Gastrocnemius medialis (tissue), 4 donors: ENCODE results near the gene NPHP1. TPM values are rescaled to one million over a fixed set of nuclear protein-coding genes. Genes with fewer than 3 reads are reported as not detected.
"Not testable (repeated sequence)": the region's sequence is repeated elsewhere in the genome, so short reads cannot be mapped to it uniquely, and the experiment has no call there.

Experiments used
- ATAC-seq, 2 donors: fragments of 150-250 bp; one replicate each; pipeline ENCODE4 v1.9.1; 2016
- DNase-seq, 2 donors: peaks; one replicate each; pipeline ENCODE4 v3.0.0-alpha.2; 2019
- H3K27ac ChIP-seq, 4 donors: fragments of 200-600 bp; sonication (generic); 1 replicate in 1 of 4; 2 replicates in 3 of 4; pipeline ENCODE4 v1.5.1; 2016 to 2018; ENCODE audit warnings: mild to moderate bottlenecking in 2 of 4, moderate library complexity in 1 of 4
- H3K27me3 ChIP-seq, 3 donors: fragments of 200-600 bp; sonication (generic) in 2 of 3; 1 replicate in 1 of 3; 2 replicates in 2 of 3; pipeline versions ENCODE4 v1.5.1 to v1.6.0; 2016 to 2019; ENCODE audit warnings: mild to moderate bottlenecking in 1 of 3, moderate library complexity in 1 of 3
- H3K36me3 ChIP-seq, 2 donors: fragments of 200-600 bp; sonication (generic) in 1 of 2; one replicate each; pipeline ENCODE4 v1.5.1; 2017 to 2018
- H3K4me1 ChIP-seq, 2 donors: fragments of 200-600 bp; sonication (generic) in 1 of 2; one replicate each; pipeline ENCODE4 v1.5.1; 2016 to 2017; ENCODE audit warnings: mild to moderate bottlenecking in 2 of 2
- H3K4me3 ChIP-seq, 4 donors: fragments of 200-600 bp; sonication (generic) in 3 of 4; 1 replicate in 1 of 4; 2 replicates in 3 of 4; pipeline ENCODE4 v1.5.1; 2016 to 2019; ENCODE audit warnings: mild to moderate bottlenecking in 2 of 4
- H3K9me3 ChIP-seq, 3 donors: fragments of 200-600 bp; sonication (generic) in 2 of 3; 1 replicate in 1 of 3; 2 replicates in 2 of 3; pipeline ENCODE4 v1.5.1; 2016 to 2019
- CTCF ChIP-seq, 5 experiments: fragments of 450-650 bp in 3 of 5; fragments of 200-600 bp in 2 of 5; sonication (generic) in 2 of 5; IDR thresholded peaks in 4 of 5; conservative IDR thresholded peaks in 1 of 5; 1 replicate in 4 of 5; 2 replicates in 1 of 5; pipeline ENCODE4 v1.5.1; 2016 to 2019; ENCODE audit warnings: antibody characterized with exemption in 5 of 5, mild to moderate bottlenecking in 3 of 5, moderate library complexity in 3 of 5
- POLR2A ChIP-seq, 2 donors: fragments of 450-650 bp; IDR thresholded peaks; one replicate each; pipeline ENCODE4 v1.6.1; 2017; ENCODE audit warnings: antibody characterized with exemption in 2 of 2, mild to moderate bottlenecking in 2 of 2, moderate library complexity in 2 of 2
- in situ Hi-C, 4 donors: fragments of 200-750 bp; cut with MboI; loops; one replicate each; pipeline versions ENCODE4 v1.15.0 to v1.8.0; 2017; ENCODE audit warnings: low sequenced_read_pairs in 4 of 4
- intact Hi-C: fragments of 100-400 bp; cut with DNase I; formaldehyde crosslinking; loops from one replicate; pipeline ENCODE4 v1.15.1; 2023; ENCODE audit warnings: low total_unique reads
- total RNA-seq, 4 donors: library from RNA; depleted of rRNA; stranded (reverse); fragments of >200 nt; gene quantifications; one replicate each; pipeline versions ENCODE4 v1.1.0 to v1.2.3, GENCODE V29; 2016

NPHP1 gene
- total RNA-seq, 4 donors from 2014 or later: 3.8 to 10.3 (median 4.6) TPM

- TF ChIP-seq CTCF (IDR thresholded peaks at IDR 0.05 in 4 of 5, conservative IDR thresholded peaks at IDR 0.05 in 1 of 5): no peak
- TF ChIP-seq POLR2A (IDR thresholded peaks at IDR 0.05): no peak
- Histone ChIP-seq H3K27me3 (no peaks in the 10 kb centered on the region), H3K36me3 (peaks cover 0 to 19% of the 10 kb centered on the region in 2 donors), H3K4me1 (peaks cover 20 to 48% of the 10 kb centered on the region in 2 donors), H3K4me3 (peak overlapping the region in 3 of 4 donors; percentile 65 to 79 (median 75)), H3K9me3 (no peaks in the 10 kb centered on the region), H3K27ac (peak overlapping the region; percentile 76 to 94 (median 86))
- DNase-seq: peak; percentile 45 to 70
- intact Hi-C loops (no loop called here), in situ Hi-C loops (no loop called here)
- ATAC-seq: peak; percentile 87 to 91
Measured at GRCh38 chr2:110205660-110206455, 1.0 kb upstream of the NPHP1 start.

- peaks cover 0 to 13% of the 10 kb centered on the region in 2 donors for H3K4me1 ChIP-seq
- no peak overlapping the region for H3K4me3 ChIP-seq
- in situ Hi-C loops (no loop called here), intact Hi-C loops (no loop called here)
- H3K27ac ChIP-seq: peak overlapping the region in 2 of 4 donors; percentile 29 to 33
- DNase-seq (no peak), ATAC-seq (no peak)
- H3K9me3 ChIP-seq: no peaks in the 10 kb centered on the region
- H3K27me3 ChIP-seq: no peaks in the 10 kb centered on the region
- TF ChIP-seq CTCF (IDR thresholded peaks at IDR 0.05 in 4 of 5, conservative IDR thresholded peaks at IDR 0.05 in 1 of 5) (no peak), POLR2A (IDR thresholded peaks at IDR 0.05) (no peak)
- H3K36me3 ChIP-seq: no peaks in the 10 kb centered on the region
Measured at GRCh38 chr2:110198016-110198415, 6.8 kb downstream of the NPHP1 start.

- H3K27ac ChIP-seq: peak overlapping the region in 2 of 4 donors; percentile 28 to 33
- peaks cover 0 to 13% of the 10 kb centered on the region in 2 donors for H3K4me1 ChIP-seq
- intact Hi-C loops: no loop called here
- no peak overlapping the region for H3K4me3 ChIP-seq
- H3K36me3 ChIP-seq: no peaks in the 10 kb centered on the region
- no peaks in the 10 kb centered on the region for H3K27me3 ChIP-seq
- no peak for TF ChIP-seq CTCF (IDR thresholded peaks at IDR 0.05 in 4 of 5, conservative IDR thresholded peaks at IDR 0.05 in 1 of 5)
- no peak for TF ChIP-seq POLR2A (IDR thresholded peaks at IDR 0.05)
- in situ Hi-C loops: no loop called here
- ATAC-seq: no peak
- H3K9me3 ChIP-seq: no peaks in the 10 kb centered on the region
- no peak for DNase-seq
Measured at GRCh38 chr2:110197452-110197851, 7.4 kb downstream of the NPHP1 start.

- H3K27me3 ChIP-seq, H3K9me3 ChIP-seq, H3K4me1 ChIP-seq, H3K27ac ChIP-seq, intact Hi-C loops, DNase-seq, in situ Hi-C loops, H3K4me3 ChIP-seq, ATAC-seq, H3K36me3 ChIP-seq: not testable (repeated sequence)
Measured at GRCh38 chr2:110190169-110190568, 14.6 kb downstream of the NPHP1 start.

GRCh38 chr2:110182449-110182848 is 22.4 kb downstream of the NPHP1 start:
- intact Hi-C loops: no loop called here
- H3K27ac ChIP-seq: peak overlapping the region; percentile 45 to 77 (median 62)
- no peaks in the 10 kb centered on the region for H3K36me3 ChIP-seq
- H3K9me3 ChIP-seq: no peaks in the 10 kb centered on the region
- no peak overlapping the region for H3K4me3 ChIP-seq
- H3K4me1 ChIP-seq: peaks cover 20 to 27% of the 10 kb centered on the region in 2 donors
- DNase-seq (peak in 1 of 2 donors; percentile 36), ATAC-seq (peak; percentile 80 to 91)
- in situ Hi-C loops: no loop called here
- TF ChIP-seq POLR2A (IDR thresholded peaks at IDR 0.05): no peak
- no peak for TF ChIP-seq CTCF (IDR thresholded peaks at IDR 0.05 in 4 of 5, conservative IDR thresholded peaks at IDR 0.05 in 1 of 5)
- H3K27me3 ChIP-seq: no peaks in the 10 kb centered on the region
